B cell (primary cell): ENCODE measurements around the gene POLE. TPM values are rescaled to one million over a fixed set of nuclear protein-coding genes. Genes with fewer than 3 reads are reported as not detected.

Source experiments
- ATAC-seq: fragments of 200-7000 bp; cut with Tn5 transposase; one replicate; pipeline ENCODE4 v1.10.0; 2021; ENCODE audit warnings: low read depth, mild to moderate bottlenecking, moderate number of reproducible peaks, moderate library complexity
- CTCF ChIA-PET: fragments of 350-600 bp; sonication (Branson Sonifier 250); formaldehyde crosslinking; loops from one replicate; lab custom pipeline; 2021; ENCODE audit warnings: antibody characterized with exemption, inconsistent platforms; lab: Charles Lee
- POLR2A ChIA-PET: fragments of 350-600 bp; sonication (Branson Sonifier 250); formaldehyde crosslinking; loops from one replicate; lab custom pipeline; 2021; ENCODE audit warnings: antibody characterized with exemption; lab: Charles Lee
- DNase-seq: peaks from one replicate; pipeline ENCODE4 v3.0.0; 2013
- H2AFZ ChIP-seq: 2 replicates; pipeline ENCODE4 v1.6.1; 2012; ENCODE audit warnings: mild to moderate bottlenecking, low read depth, low read length; ENCODE audit not compliant: insufficient read depth, poor library complexity, severe bottlenecking
- H3K27ac ChIP-seq, 2 donors: 1 replicate in 1 of 2; 2 replicates in 1 of 2; pipeline ENCODE4 v1.5.1; 2012 to 2013; ENCODE audit warnings: low read length in 2 of 2, mild to moderate bottlenecking in 2 of 2, moderate library complexity in 1 of 2
- H3K27me3 ChIP-seq, 4 experiments: fragments of 200-600 bp in 1 of 4; sonication (generic) in 1 of 4; replicated peaks in 1 of 4; 1 replicate in 2 of 4; 2 replicates in 2 of 4; pipeline versions ENCODE4 v1.6.1 to v1.7.0; 2013 to 2016; ENCODE audit warnings: low read length in 3 of 4, mild to moderate bottlenecking in 2 of 4, mixed read lengths in 1 of 4, moderate library complexity in 1 of 4; ENCODE audit not compliant: insufficient read depth in 4 of 4, control insufficient read depth in 3 of 4; ENCODE audit errors: control extremely low read depth in 1 of 4
- H3K36me3 ChIP-seq, 2 experiments: replicated peaks in 1 of 2; 1 replicate in 1 of 2; 2 replicates in 1 of 2; pipeline versions ENCODE4 v1.6.1 to v1.7.1; 2013; ENCODE audit warnings: low read length in 1 of 2; ENCODE audit not compliant: insufficient read depth in 2 of 2, control insufficient read depth in 1 of 2; ENCODE audit errors: control extremely low read depth in 1 of 2, extremely low read depth in 1 of 2
- H3K4me1 ChIP-seq, 2 donors: fragments of 200-600 bp in 1 of 2; sonication (generic) in 1 of 2; 1 replicate in 1 of 2; 2 replicates in 1 of 2; pipeline versions ENCODE4 v1.5.1 to v1.6.1; 2013 to 2017; ENCODE audit warnings: low read length in 2 of 2; ENCODE audit not compliant: control insufficient read depth in 2 of 2, insufficient read depth in 2 of 2
- H3K4me2 ChIP-seq: replicated peaks from 2 replicates; pipeline ENCODE3; 2012; ENCODE audit warnings: mild to moderate bottlenecking, low read depth, low read length; ENCODE audit not compliant: poor library complexity, severe bottlenecking
- H3K4me3 ChIP-seq, 5 experiments: fragments of 200-600 bp in 1 of 5; sonication (generic) in 1 of 5; 1 replicate in 3 of 5; 2 replicates in 2 of 5; pipeline versions ENCODE4 v1.5.1 to v1.7.0; 2011 to 2016; ENCODE audit warnings: low read length in 4 of 5, mild to moderate bottlenecking in 4 of 5, low read depth in 2 of 5, control low read depth in 1 of 5, moderate library complexity in 1 of 5; ENCODE audit not compliant: insufficient read depth in 1 of 5; ENCODE audit errors: control extremely low read depth in 1 of 5, extremely low read depth in 1 of 5
- H3K79me2 ChIP-seq: fragments of 200-600 bp; sonication (generic); one replicate; pipeline ENCODE4 v1.6.0; 2016; ENCODE audit warnings: low read length; ENCODE audit not compliant: control insufficient read depth, insufficient read depth
- H3K9ac ChIP-seq: fragments of 200-600 bp; sonication (generic); 2 replicates; pipeline ENCODE4 v1.6.1; 2017; ENCODE audit warnings: mild to moderate bottlenecking, low read length, moderate library complexity
- H3K9me3 ChIP-seq, 3 donors: one replicate each; pipeline versions ENCODE4 v1.6.1 to v1.7.1; 2013; ENCODE audit warnings: low read length in 2 of 3; ENCODE audit not compliant: control insufficient read depth in 2 of 3, insufficient read depth in 1 of 3; ENCODE audit errors: control extremely low read depth in 1 of 3
- H4K20me1 ChIP-seq: 2 replicates; pipeline ENCODE4 v1.6.0; 2012; ENCODE audit warnings: mild to moderate bottlenecking, low read length; ENCODE audit not compliant: insufficient read depth, control insufficient read depth, poor library complexity, severe bottlenecking
- H3K27ac Mint-ChIP-seq: one replicate; pipeline ENCODE4 v1.8.0; 2021; ENCODE audit warnings: mixed read lengths
- H3K27me3 Mint-ChIP-seq: one replicate; pipeline ENCODE4 v1.8.0; 2021; ENCODE audit warnings: mixed read lengths
- H3K4me1 Mint-ChIP-seq: one replicate; pipeline ENCODE4 v1.8.0; 2021; ENCODE audit warnings: mixed read lengths
- H3K4me3 Mint-ChIP-seq: one replicate; pipeline ENCODE4 v1.8.0; 2021; ENCODE audit warnings: mixed read lengths
- H3K9me3 Mint-ChIP-seq: one replicate; pipeline ENCODE4 v1.8.0; 2022; ENCODE audit warnings: mixed read lengths; ENCODE audit not compliant: insufficient read depth
- CTCF ChIP-seq: fragments of 200-600 bp; IDR thresholded peaks from one replicate; pipeline ENCODE4 v1.8.0; 2022; ENCODE audit warnings: antibody characterized with exemption, mild to moderate bottlenecking
- EZH2 ChIP-seq: IDR thresholded peaks from 2 replicates; pipeline ENCODE4 v1.6.1; 2012; ENCODE audit warnings: borderline replicate concordance, low read depth, mild to moderate bottlenecking, moderate library complexity, low read length; ENCODE audit not compliant: insufficient read depth, poor library complexity, severe bottlenecking
- WGBS: methylation state at CpG from one replicate; pipeline ENCODE4 v1.1.5; 2013; ENCODE audit warnings: missing lambda C conversion rate; ENCODE audit not compliant: insufficient coverage; 5-methylcytosine and 5-hydroxymethylcytosine counted together
- intact Hi-C: fragments of 100-400 bp; cut with micrococcal nuclease; formaldehyde crosslinking; loops from one replicate; pipeline ENCODE4 v1.10.0; 2022
- polyA plus RNA-seq: library from polyadenylated mRNA; depleted of rRNA; stranded (reverse); fragments of >200 nt; gene quantifications from 2 replicates; pipeline ENCODE4 v1.2.3, GENCODE V29; 2012
- total RNA-seq, 2 donors: library from RNA; stranded (reverse); fragments of 120-200 nt in 1 of 2; gene quantifications; 1 replicate in 1 of 2; 2 replicates in 1 of 2; pipeline versions ENCODE4 v1.2.3 to v1.2.4, GENCODE V29; 2013 to 2022

POLE gene
- total and polyA plus RNA-seq, 2 donors (not counting 1 experiment from before 2014, with no cell fraction given), result 32.0 to 62.0 TPM

GRCh38 chr12:132689227-132689626, 2.1 kb upstream of the POLE start:
- H2AFZ ChIP-seq, result no peak overlapping the region
- no peaks in the 10 kb centered on the region for H3K27me3 ChIP-seq
- intact Hi-C loops, result loop anchor here (5.0 kb wide), 1 partner anchor 198 kb away; the partner anchor contains the start of gene CHFR
- H3K4me1 Mint-ChIP-seq, result peaks cover 17% of the 10 kb centered on the region
- no peaks in the 10 kb centered on the region for H3K9me3 Mint-ChIP-seq
- DNase-seq (no peak), ATAC-seq (no peak)
- H3K4me3 Mint-ChIP-seq, result peak overlapping the region; percentile 61
- H3K9me3 ChIP-seq, result no peaks in the 10 kb centered on the region
- ChIA-PET POLR2A (interaction anchor here (0.7 kb wide), 1 partner anchor 162 kb away, joined by 3 read pairs; no protein-coding TSS in a partner anchor), CTCF (no interaction called here)
- no peak overlapping the region for H3K27ac Mint-ChIP-seq
- no peak overlapping the region for H3K9ac ChIP-seq
- H3K79me2 ChIP-seq, result peaks cover 19% of the 10 kb centered on the region
- no peaks in the 10 kb centered on the region for H3K27me3 Mint-ChIP-seq
- peaks cover 13% of the 10 kb centered on the region for H4K20me1 ChIP-seq
- no peak overlapping the region for H3K4me2 ChIP-seq
- WGBS, result over 99% methylated on average over 18 of the region's 18 CpGs
- H3K4me1 ChIP-seq, result peaks cover 8 to 12% of the 10 kb centered on the region in 2 donors
- TF ChIP-seq CTCF, result no peak
- no peak for TF ChIP-seq EZH2
- H3K27ac ChIP-seq, result no peak overlapping the region
- no peak overlapping the region for H3K4me3 ChIP-seq
- no peaks in the 10 kb centered on the region for H3K36me3 ChIP-seq

- H3K27me3 ChIP-seq, result no peaks in the 10 kb centered on the region
- peak overlapping the region; percentile 71 for H3K27ac Mint-ChIP-seq
- no peaks in the 10 kb centered on the region for H3K9me3 ChIP-seq
- H3K4me1 Mint-ChIP-seq, result peaks cover 20% of the 10 kb centered on the region
- peak overlapping the region in 4 of 5 experiments; percentile 29 to 64 (median 60) for H3K4me3 ChIP-seq
- CTCF ChIA-PET, result no interaction called here
- no peaks in the 10 kb centered on the region for H3K9me3 Mint-ChIP-seq
- peak overlapping the region; percentile 75 for H2AFZ ChIP-seq
- DNase-seq (no peak), ATAC-seq (no peak)
- no peak for TF ChIP-seq CTCF
- TF ChIP-seq EZH2, result no peak
- WGBS, result under 1% methylated on average over 52 of the region's 55 CpGs
- peaks cover 8 to 12% of the 10 kb centered on the region in 2 donors for H3K4me1 ChIP-seq
- intact Hi-C loops, result loop anchor here (1.0 to 5.0 kb wide), 3 partner anchors 23 to 200 kb away; partner anchors contain the start of genes CHFR and PGAM5
- H3K27me3 Mint-ChIP-seq, result no peaks in the 10 kb centered on the region
- peak overlapping the region; percentile 68 for H3K9ac ChIP-seq
- peak overlapping the region; percentile 87 for H3K4me3 Mint-ChIP-seq
- POLR2A ChIA-PET, result no interaction called here
- peaks cover 36% of the 10 kb centered on the region for H3K79me2 ChIP-seq
- peak overlapping the region; percentile 87 for H3K4me2 ChIP-seq
- no peaks in the 10 kb centered on the region for H3K36me3 ChIP-seq
- H4K20me1 ChIP-seq, result peaks cover 13% of the 10 kb centered on the region
- peak overlapping the region in 1 of 2 donors; percentile 56 for H3K27ac ChIP-seq
Observed at GRCh38 chr12:132686825-132687210, 324 bp downstream of the POLE start.
